ENCODE measurements around the gene TOX3.

The TOX3 gene

DNA sequence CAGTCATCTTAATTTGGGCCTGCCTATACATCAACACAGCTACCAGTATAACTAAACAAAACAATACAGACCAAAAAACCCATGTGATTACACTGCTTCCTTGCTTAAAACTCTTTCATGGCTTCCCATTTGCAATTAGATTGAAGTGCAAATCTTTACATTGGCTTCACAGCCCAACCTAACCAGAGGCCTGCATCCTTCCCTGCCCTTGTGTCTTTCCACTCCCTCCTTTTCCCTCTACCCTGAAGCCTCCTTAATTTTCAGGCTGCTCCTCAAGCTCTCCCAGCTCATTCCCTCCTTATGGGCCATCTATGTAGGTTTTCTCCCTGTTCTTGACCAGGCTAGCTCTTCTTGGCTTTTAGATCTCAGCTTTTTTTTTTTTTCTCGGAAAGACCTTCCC is 147.8 kb downstream of the TOX3 start:
- Histone ChIP-seq H3K36me3 (ENCODE audit: control insufficient read depth in 2 of 2, insufficient read depth in 1 of 2, low read length in 2 of 2) (no peaks in the 10 kb centered on the region), H3K27ac (ENCODE audit: extremely low read depth, low read depth, low read length) (no peak overlapping the region), H3K4me1 (ENCODE audit: control insufficient read depth, insufficient read depth, low read length) (no peaks in the 10 kb centered on the region), H3K9me3 (ENCODE audit: control insufficient read depth, insufficient read depth, low read depth, low read length) (no peaks in the 10 kb centered on the region), H3K4me3 (ENCODE audit: low read depth, low read length) (no peak overlapping the region)
- TF ChIP-seq KLF8 (tag by site-specific recombination; IDR thresholded peaks at IDR 0.05): no peak
- no peak for TF ChIP-seq MYNN (tag by site-specific recombination; IDR thresholded peaks at IDR 0.05; ENCODE audit: borderline replicate concordance)
- no peak for TF ChIP-seq ZNF248 (tag by site-specific recombination; IDR thresholded peaks at IDR 0.05)
- no peak for TF ChIP-seq ZNF16 (tag by site-specific recombination; IDR thresholded peaks at IDR 0.05; ENCODE audit: low read depth)
- TF ChIP-seq ZNF175 (tag by site-specific recombination; IDR thresholded peaks at IDR 0.05): no peak
- TF ChIP-seq, protein P1, sequence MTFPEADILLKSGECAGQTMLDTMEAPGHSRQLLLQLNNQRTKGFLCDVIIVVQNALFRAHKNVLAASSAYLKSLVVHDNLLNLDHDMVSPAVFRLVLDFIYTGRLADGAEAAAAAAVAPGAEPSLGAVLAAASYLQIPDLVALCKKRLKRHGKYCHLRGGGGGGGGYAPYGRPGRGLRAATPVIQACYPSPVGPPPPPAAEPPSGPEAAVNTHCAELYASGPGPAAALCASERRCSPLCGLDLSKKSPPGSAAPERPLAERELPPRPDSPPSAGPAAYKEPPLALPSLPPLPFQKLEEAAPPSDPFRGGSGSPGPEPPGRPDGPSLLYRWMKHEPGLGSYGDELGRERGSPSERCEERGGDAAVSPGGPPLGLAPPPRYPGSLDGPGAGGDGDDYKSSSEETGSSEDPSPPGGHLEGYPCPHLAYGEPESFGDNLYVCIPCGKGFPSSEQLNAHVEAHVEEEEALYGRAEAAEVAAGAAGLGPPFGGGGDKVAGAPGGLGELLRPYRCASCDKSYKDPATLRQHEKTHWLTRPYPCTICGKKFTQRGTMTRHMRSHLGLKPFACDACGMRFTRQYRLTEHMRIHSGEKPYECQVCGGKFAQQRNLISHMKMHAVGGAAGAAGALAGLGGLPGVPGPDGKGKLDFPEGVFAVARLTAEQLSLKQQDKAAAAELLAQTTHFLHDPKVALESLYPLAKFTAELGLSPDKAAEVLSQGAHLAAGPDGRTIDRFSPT (tag by site-specific recombination; IDR thresholded peaks at IDR 0.05): no peak
- TF ChIP-seq ZNF133 (tag by site-specific recombination; IDR thresholded peaks at IDR 0.05): no peak
- TF ChIP-seq, protein P2, sequence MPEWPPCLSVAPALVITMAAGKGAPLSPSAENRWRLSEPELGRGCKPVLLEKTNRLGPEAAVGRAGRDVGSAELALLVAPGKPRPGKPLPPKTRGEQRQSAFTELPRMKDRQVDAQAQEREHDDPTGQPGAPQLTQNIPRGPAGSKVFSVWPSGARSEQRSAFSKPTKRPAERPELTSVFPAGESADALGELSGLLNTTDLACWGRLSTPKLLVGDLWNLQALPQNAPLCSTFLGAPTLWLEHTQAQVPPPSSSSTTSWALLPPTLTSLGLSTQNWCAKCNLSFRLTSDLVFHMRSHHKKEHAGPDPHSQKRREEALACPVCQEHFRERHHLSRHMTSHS (tag by site-specific recombination; IDR thresholded peaks at IDR 0.05): no peak
- TF ChIP-seq ZNF140 (tag by site-specific recombination; IDR thresholded peaks at IDR 0.05): no peak
- POLR2A ChIA-PET: no interaction called here
- CTCF ChIA-PET: no interaction called here

DNA sequence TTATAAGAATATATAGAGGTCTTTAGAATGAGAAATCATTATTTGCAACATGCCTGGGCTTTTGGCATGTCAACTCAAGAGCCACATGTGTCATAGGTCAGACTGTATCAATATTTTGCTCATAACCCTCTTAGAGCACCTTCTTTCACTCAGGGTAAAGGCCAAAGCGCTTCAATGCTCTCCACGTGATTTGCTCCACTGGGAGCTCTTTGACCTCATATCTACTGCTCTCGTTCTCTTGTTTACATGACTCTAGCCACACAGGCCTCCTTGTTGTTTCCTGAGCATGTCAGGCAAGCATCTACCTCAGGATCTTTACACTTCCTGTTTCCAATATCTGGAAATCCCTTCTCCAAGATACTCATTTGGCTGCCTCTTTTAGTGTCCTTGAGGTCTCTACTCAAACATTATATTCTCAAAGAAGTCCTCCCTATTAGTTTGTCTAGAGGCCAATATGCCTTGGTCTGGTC is 148.4 kb downstream of the TOX3 start:
- POLR2A ChIA-PET: no interaction called here
- CTCF ChIA-PET: no interaction called here
- Histone ChIP-seq H3K27ac (ENCODE audit: extremely low read depth, low read depth, low read length) (no peak overlapping the region), H3K9me3 (ENCODE audit: control insufficient read depth, insufficient read depth, low read depth, low read length) (no peaks in the 10 kb centered on the region), H3K4me3 (ENCODE audit: low read depth, low read length) (no peak overlapping the region), H3K36me3 (ENCODE audit: control insufficient read depth in 2 of 2, insufficient read depth in 1 of 2, low read length in 2 of 2) (no peaks in the 10 kb centered on the region), H3K4me1 (ENCODE audit: control insufficient read depth, insufficient read depth, low read length) (no peaks in the 10 kb centered on the region)
- TF ChIP-seq ZNF548 (tag by site-specific recombination; IDR thresholded peaks at IDR 0.05): no peak
- no peak for TF ChIP-seq ZNF274 (IDR thresholded peaks at IDR 0.05; ENCODE audit: low read length)
- no peak for TF ChIP-seq ZNF274 (tag by site-specific recombination; IDR thresholded peaks at IDR 0.05; ENCODE audit: borderline replicate concordance)

DNA sequence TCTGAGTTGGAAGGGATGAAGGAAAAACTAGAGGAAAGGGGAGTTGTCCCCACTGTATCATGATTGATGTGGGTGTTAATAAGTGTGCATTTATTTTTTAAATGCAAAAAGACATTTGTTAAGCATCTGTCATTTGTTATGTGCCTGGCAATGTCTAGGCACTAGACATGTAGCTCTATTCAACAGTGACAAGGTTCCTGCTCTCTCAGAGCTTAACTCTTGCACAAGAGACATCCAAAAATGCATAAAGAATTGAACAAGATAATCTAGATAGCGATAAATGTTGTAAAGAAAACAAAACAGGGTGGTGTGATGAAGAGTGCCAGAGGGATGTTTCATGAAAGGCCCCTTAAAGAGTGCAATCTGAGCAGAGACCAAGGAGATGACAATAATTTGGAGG is 148.9 kb downstream of the TOX3 start:
- no peak for TF ChIP-seq ZNF785 (tag by site-specific recombination; IDR thresholded peaks at IDR 0.05)
- TF ChIP-seq ZBTB1 (tag by site-specific recombination; IDR thresholded peaks at IDR 0.05): no peak
- no peak for TF ChIP-seq ZNF664 (tag by site-specific recombination; IDR thresholded peaks at IDR 0.05)
- TF ChIP-seq YY1 (tag by site-specific recombination; IDR thresholded peaks at IDR 0.05): no peak
- TF ChIP-seq SCRT2 (tag by site-specific recombination; IDR thresholded peaks at IDR 0.05): no peak
- no peak for TF ChIP-seq ZEB2 (tag by site-specific recombination; IDR thresholded peaks at IDR 0.05)
- TF ChIP-seq ZNF211 (tag by site-specific recombination; IDR thresholded peaks at IDR 0.05; ENCODE audit: low read depth): no peak
- TF ChIP-seq MZF1 (tag by site-specific recombination; IDR thresholded peaks at IDR 0.05; ENCODE audit: borderline replicate concordance): no peak
- TF ChIP-seq ZBTB8A (tag by site-specific recombination; IDR thresholded peaks at IDR 0.05): no peak
- no peak for TF ChIP-seq ZNF292 (tag by site-specific recombination; IDR thresholded peaks at IDR 0.05; ENCODE audit: borderline replicate concordance, low read depth)
- TF ChIP-seq ZNF24 (tag by site-specific recombination; IDR thresholded peaks at IDR 0.05): no peak
- TF ChIP-seq BCL11A (tag by site-specific recombination; IDR thresholded peaks at IDR 0.05; ENCODE audit: low read depth): no peak
- no peak for TF ChIP-seq ZNF202 (tag by site-specific recombination; IDR thresholded peaks at IDR 0.05; ENCODE audit: borderline replicate concordance)
- no peak for TF ChIP-seq ZFP3 (tag by site-specific recombination; IDR thresholded peaks at IDR 0.05; ENCODE audit: low read depth)
- no peak for TF ChIP-seq ZXDB (tag by site-specific recombination; IDR thresholded peaks at IDR 0.05)
- no peak for TF ChIP-seq ZFP37 (tag by site-specific recombination; IDR thresholded peaks at IDR 0.05)
- TF ChIP-seq ZNF354C (tag by site-specific recombination; IDR thresholded peaks at IDR 0.05; ENCODE audit: borderline replicate concordance, low read depth): no peak
- no peak for TF ChIP-seq ZNF366 (tag by site-specific recombination; conservative IDR thresholded peaks at IDR 0.05)
- TF ChIP-seq ZNF623 (tag by site-specific recombination; IDR thresholded peaks at IDR 0.05): no peak
- TF ChIP-seq, protein P3, sequence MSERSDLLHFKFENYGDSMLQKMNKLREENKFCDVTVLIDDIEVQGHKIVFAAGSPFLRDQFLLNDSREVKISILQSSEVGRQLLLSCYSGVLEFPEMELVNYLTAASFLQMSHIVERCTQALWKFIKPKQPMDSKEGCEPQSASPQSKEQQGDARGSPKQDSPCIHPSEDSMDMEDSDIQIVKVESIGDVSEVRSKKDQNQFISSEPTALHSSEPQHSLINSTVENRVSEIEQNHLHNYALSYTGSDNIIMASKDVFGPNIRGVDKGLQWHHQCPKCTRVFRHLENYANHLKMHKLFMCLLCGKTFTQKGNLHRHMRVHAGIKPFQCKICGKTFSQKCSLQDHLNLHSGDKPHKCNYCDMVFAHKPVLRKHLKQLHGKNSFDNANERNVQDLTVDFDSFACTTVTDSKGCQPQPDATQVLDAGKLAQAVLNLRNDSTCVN (tag by site-specific recombination; optimal IDR thresholded peaks at IDR 0.05): no peak
- Histone ChIP-seq H3K9me3 (ENCODE audit: control insufficient read depth, insufficient read depth, low read depth, low read length) (no peaks in the 10 kb centered on the region), H3K4me3 (ENCODE audit: low read depth, low read length) (no peak overlapping the region), H3K36me3 (ENCODE audit: control insufficient read depth in 2 of 2, insufficient read depth in 1 of 2, low read length in 2 of 2) (no peaks in the 10 kb centered on the region), H3K27ac (ENCODE audit: extremely low read depth, low read depth, low read length) (no peak overlapping the region), H3K4me1 (ENCODE audit: control insufficient read depth, insufficient read depth, low read length) (no peaks in the 10 kb centered on the region)
- ChIA-PET POLR2A (no interaction called here), CTCF (interaction anchor here (0.7 kb wide), 1 partner anchor 162 kb away, joined by 4 read pairs; no protein-coding TSS in a partner anchor)

All from HEK293 (cell line).